Measurements from ENCODE around the gene FAM135A. TPM values are rescaled to one million over a fixed set of nuclear protein-coding genes. Genes with fewer than 3 reads are reported as not detected.
"Not testable (repeated sequence)": the region's sequence is repeated elsewhere in the genome, so short reads cannot be mapped to it uniquely, and the experiment has no call there.

FAM135A gene
- total RNA-seq, 1 donor from 2014 or later = 25.1 TPM

- TF ChIP-seq, protein P1, sequence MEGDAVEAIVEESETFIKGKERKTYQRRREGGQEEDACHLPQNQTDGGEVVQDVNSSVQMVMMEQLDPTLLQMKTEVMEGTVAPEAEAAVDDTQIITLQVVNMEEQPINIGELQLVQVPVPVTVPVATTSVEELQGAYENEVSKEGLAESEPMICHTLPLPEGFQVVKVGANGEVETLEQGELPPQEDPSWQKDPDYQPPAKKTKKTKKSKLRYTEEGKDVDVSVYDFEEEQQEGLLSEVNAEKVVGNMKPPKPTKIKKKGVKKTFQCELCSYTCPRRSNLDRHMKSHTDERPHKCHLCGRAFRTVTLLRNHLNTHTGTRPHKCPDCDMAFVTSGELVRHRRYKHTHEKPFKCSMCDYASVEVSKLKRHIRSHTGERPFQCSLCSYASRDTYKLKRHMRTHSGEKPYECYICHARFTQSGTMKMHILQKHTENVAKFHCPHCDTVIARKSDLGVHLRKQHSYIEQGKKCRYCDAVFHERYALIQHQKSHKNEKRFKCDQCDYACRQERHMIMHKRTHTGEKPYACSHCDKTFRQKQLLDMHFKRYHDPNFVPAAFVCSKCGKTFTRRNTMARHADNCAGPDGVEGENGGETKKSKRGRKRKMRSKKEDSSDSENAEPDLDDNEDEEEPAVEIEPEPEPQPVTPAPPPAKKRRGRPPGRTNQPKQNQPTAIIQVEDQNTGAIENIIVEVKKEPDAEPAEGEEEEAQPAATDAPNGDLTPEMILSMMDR (conservative IDR thresholded peaks at IDR 0.05; ENCODE audit: low read depth, low read length) = no peak
- DNase-seq (ENCODE audit: low read depth) = no peak
- H3K4me3 ChIP-seq (ENCODE audit: low read depth, low read length) = no peak overlapping the region
These were observed 45.9 kb downstream of the FAM135A start for GRCh38 chr6:70459235-70459634.

DNA sequence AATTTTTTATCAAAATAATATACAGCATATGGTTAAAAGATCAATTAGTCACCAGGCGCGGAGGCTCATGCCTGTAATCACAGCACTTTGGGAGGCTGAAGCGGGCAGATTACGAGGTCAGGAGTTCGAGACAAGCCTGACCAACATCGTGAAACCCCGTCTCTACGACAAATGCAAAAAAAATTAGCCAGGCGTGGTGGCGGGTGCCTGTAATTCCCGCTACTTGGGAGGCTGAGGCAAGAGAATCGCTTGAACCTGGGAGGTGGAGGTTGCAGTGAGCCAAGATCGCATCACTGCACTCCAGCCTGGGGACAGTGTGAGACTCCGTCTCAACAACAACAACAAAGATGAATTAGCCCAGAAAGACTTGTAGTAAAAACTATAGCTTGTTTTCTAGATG, 46.4 kb downstream of the FAM135A start:
- H3K4me3 ChIP-seq (ENCODE audit: low read depth, low read length) = not testable (repeated sequence)

DNA sequence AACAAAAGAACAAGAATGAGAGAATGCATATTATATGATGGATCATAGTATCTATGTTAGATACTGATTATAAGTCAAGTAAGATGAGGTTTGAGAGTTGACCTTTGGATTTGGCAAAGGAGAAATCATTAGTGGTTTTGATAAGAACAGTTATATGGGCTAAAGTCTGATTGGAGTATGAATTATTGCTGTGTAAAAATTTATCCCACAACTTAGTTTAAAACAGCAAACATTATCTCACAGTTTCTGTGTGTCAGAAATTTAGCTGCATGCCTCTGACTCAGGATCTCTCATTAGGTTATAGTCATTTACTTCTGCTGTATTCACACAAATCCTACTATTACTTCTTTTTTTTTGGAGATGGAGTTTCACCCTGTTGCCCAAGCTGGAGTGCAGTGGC, 56.7 kb downstream of the FAM135A start:
- no peak overlapping the region for H3K4me3 ChIP-seq (ENCODE audit: low read depth, low read length)
- TF ChIP-seq, protein P1 (conservative IDR thresholded peaks at IDR 0.05; ENCODE audit: low read depth, low read length) = no peak
- no peak for DNase-seq (ENCODE audit: low read depth)

More for the DNA sequence above, 46.4 kb downstream of the FAM135A start:
- not testable (repeated sequence) for DNase-seq (ENCODE audit: low read depth)

DNA sequence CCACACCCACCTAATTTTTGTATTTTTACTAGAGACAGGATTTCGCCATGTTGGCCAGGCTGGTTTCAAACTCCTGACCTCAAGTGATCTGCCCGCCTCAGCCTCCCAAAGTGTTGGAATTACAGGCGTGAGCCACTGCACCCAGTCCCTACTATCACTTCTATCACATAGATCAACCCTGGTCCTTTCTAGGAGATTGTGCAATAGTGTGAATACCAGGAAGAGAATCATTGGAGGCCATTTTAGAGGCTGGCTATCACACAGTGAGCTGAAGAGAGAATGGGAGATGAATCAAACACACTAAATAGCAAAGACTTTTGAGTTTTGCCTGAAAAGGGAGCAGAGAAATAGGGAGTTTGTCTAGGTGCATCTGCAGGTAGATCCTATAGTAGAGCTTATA, 57.2 kb downstream of the FAM135A start:
- H3K4me3 ChIP-seq (ENCODE audit: low read depth, low read length); DNase-seq (ENCODE audit: low read depth): not testable (repeated sequence)

GRCh38 chr6:70474751-70475150, 61.4 kb downstream of the FAM135A start:
- DNase-seq (ENCODE audit: low read depth) = no peak
- no peak overlapping the region for H3K4me3 ChIP-seq (ENCODE audit: low read depth, low read length)
- TF ChIP-seq, protein P1 (conservative IDR thresholded peaks at IDR 0.05; ENCODE audit: low read depth, low read length) = no peak

GRCh38 chr6:70479236-70479635, 65.9 kb downstream of the FAM135A start:
- TF ChIP-seq, protein P1 (conservative IDR thresholded peaks at IDR 0.05; ENCODE audit: low read depth, low read length) = no peak

DNA sequence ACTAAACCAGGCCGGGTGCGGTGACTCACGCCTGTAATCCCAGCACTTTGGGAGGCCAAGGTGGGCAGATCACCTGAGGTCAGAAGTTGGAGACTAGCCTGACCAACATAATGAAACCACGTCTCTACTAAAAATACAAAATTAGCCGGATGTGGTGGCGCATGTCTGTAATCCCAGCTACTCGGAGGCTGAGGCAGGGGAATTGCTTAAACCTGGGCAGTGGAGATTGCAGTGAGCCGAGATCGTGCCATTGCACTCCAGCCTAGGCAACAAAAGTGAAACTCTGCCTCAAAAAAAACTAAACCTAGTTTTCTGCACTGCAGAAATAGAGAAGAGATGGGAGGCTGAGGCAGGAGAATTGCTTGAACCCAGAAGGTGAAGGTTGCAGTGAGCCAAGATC, 73.3 kb downstream of the FAM135A start:
- DNase-seq (ENCODE audit: low read depth); H3K4me3 ChIP-seq (ENCODE audit: low read depth, low read length): not testable (repeated sequence)

More at GRCh38 chr6:70479236-70479635, 65.9 kb downstream of the FAM135A start:
- H3K4me3 ChIP-seq (ENCODE audit: low read depth, low read length) = no peak overlapping the region
- DNase-seq (ENCODE audit: low read depth) = no peak

DNA sequence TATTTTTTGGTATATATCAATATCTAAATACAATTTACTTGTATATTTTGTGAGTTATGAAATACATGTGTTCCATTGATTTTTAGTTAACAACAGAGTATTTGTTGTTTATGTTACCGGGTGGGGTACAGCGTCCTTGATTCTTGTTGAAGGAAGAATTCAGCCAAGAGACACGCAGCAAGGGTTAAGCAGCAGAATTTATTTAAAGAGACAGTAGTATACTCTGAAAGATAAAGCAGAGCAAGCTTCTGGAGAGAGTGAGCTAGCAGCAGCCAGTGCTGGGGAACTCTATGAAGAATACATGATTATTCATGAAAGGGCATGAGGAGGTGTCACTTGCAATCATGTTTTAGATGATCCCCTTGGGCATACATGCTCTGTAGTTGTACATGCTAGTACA, 76.1 kb downstream of the FAM135A start:
- no peak overlapping the region for H3K4me3 ChIP-seq (ENCODE audit: low read depth, low read length)
- DNase-seq (ENCODE audit: low read depth) = no peak
- TF ChIP-seq, protein P1 (conservative IDR thresholded peaks at IDR 0.05; ENCODE audit: low read depth, low read length) = no peak

GRCh38 chr6:70494833-70495232, 81.5 kb downstream of the FAM135A start:
- H3K4me3 ChIP-seq (ENCODE audit: low read depth, low read length) = no peak overlapping the region
- TF ChIP-seq, protein P1 (conservative IDR thresholded peaks at IDR 0.05; ENCODE audit: low read depth, low read length) = no peak
- DNase-seq (ENCODE audit: low read depth) = no peak

DNA sequence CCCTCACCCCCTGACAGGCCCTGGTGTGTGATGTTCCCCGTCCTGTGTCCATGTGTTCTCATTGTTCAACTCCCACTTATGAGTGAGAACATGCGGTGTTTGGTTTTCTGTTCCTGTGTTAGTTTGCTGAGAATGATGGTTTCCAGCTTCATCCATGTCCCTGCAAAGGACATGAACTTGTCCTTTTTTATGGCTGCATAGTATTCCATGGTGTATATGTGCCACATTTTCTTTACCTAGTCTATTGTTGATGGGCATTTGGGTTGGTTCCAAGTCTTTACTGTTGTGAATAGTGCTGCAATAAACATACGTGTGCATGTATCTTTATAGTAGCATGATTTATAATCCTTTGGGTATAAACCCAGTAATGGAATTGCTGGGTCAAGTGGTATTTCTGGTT, 82.5 kb downstream of the FAM135A start:
- not testable (repeated sequence) for DNase-seq (ENCODE audit: low read depth); H3K4me3 ChIP-seq (ENCODE audit: low read depth, low read length)
